ENCODE results near the gene PLPP6.
A peak's percentile ranks its signal among the peaks of the same experiment; 100 is the strongest.

The PLPP6 gene

GRCh38 chr9:4686584-4686983 is 24.5 kb downstream of the PLPP6 start:
- no peak for TF ChIP-seq CTCF (IDR thresholded peaks at IDR 0.05; ENCODE audit: insufficient read depth, low read depth, low read length, missing control alignments)
- no peak for DNase-seq (ENCODE audit: low read depth)
- H3K4me3 ChIP-seq (ENCODE audit: low read depth, low read length), result no peak overlapping the region

GRCh38 chr9:4689021-4689420 is 26.9 kb downstream of the PLPP6 start:
- no peak overlapping the region for H3K4me3 ChIP-seq (ENCODE audit: low read depth, low read length)
- DNase-seq (ENCODE audit: low read depth), result no peak
- TF ChIP-seq CTCF (IDR thresholded peaks at IDR 0.05; ENCODE audit: insufficient read depth, low read depth, low read length, missing control alignments), result no peak

- no peak overlapping the region for H3K4me3 ChIP-seq (ENCODE audit: low read depth, low read length)
- DNase-seq (ENCODE audit: low read depth), result peak; percentile 65
- TF ChIP-seq CTCF (IDR thresholded peaks at IDR 0.05; ENCODE audit: insufficient read depth, low read depth, low read length, missing control alignments), result no peak
Measured at GRCh38 chr9:4689687-4690104, 27.6 kb downstream of the PLPP6 start.

GRCh38 chr9:4690144-4690543 is 28.1 kb downstream of the PLPP6 start:
- H3K4me3 ChIP-seq (ENCODE audit: low read depth, low read length), result no peak overlapping the region
- TF ChIP-seq CTCF (IDR thresholded peaks at IDR 0.05; ENCODE audit: insufficient read depth, low read depth, low read length, missing control alignments), result no peak
- peak; percentile 56 for DNase-seq (ENCODE audit: low read depth)

- no peak overlapping the region for H3K4me3 ChIP-seq (ENCODE audit: low read depth, low read length)
- DNase-seq (ENCODE audit: low read depth), result no peak
- no peak for TF ChIP-seq CTCF (IDR thresholded peaks at IDR 0.05; ENCODE audit: insufficient read depth, low read depth, low read length, missing control alignments)
Measured at GRCh38 chr9:4691795-4692194, 29.7 kb downstream of the PLPP6 start.

- no peak for DNase-seq (ENCODE audit: low read depth)
- H3K4me3 ChIP-seq (ENCODE audit: low read depth, low read length), result no peak overlapping the region
- no peak for TF ChIP-seq CTCF (IDR thresholded peaks at IDR 0.05; ENCODE audit: insufficient read depth, low read depth, low read length, missing control alignments)
Measured at GRCh38 chr9:4700091-4700490, 38.0 kb downstream of the PLPP6 start.

- H3K4me3 ChIP-seq (ENCODE audit: low read depth, low read length), result no peak overlapping the region
- no peak for DNase-seq (ENCODE audit: low read depth)
- TF ChIP-seq CTCF (IDR thresholded peaks at IDR 0.05; ENCODE audit: insufficient read depth, low read depth, low read length, missing control alignments), result no peak
Measured at GRCh38 chr9:4700932-4701331, 38.8 kb downstream of the PLPP6 start.
